Measurements from ENCODE around the gene BFSP2. TPM values are rescaled to one million over a fixed set of nuclear protein-coding genes. Genes with fewer than 3 reads are reported as not detected.

Gene BFSP2
- total and polyA plus RNA-seq, 10 donors, result 1.5 to 52.5 (median 3.1) TPM; not detected in 1

- Histone ChIP-seq H3K36me3 (no peaks in the 10 kb centered on the region), H3K4me3 (no peak overlapping the region), H3K9me3 (no peaks in the 10 kb centered on the region), H3K4me1 (peaks cover 0 to 8% (median 5%) of the 10 kb centered on the region in 6 donors), H3K27me3 (replicated peaks in 1 of 7) (peaks cover 0 to 19% (median 0%) of the 10 kb centered on the region in 7 donors), H3K27ac (no peak overlapping the region)
- 66 to 90% (median 81%) methylated on average over 3 of the region's 3 CpGs for WGBS, 5 donors
- DNase-seq, result no peak
- intact Hi-C loops (cut with DNase I; ENCODE audit: low total_unique reads), result no loop called here
- TF ChIP-seq POLR2A (IDR thresholded peaks at IDR 0.05) (no peak), CTCF (IDR thresholded peaks at IDR 0.05 in 8 of 11, conservative IDR thresholded peaks at IDR 0.05 in 3 of 11) (no peak), POLR2AphosphoS5 (IDR thresholded peaks at IDR 0.05) (no peak)
Observed at GRCh38 chr3:133425898-133426297, 26.0 kb downstream of the BFSP2 start.

GRCh38 chr3:133426721-133427120 lies 26.9 kb downstream of the BFSP2 start:
- 41 to 71% (median 61%) methylated on average over 2 of the region's 2 CpGs for WGBS, 5 donors
- intact Hi-C loops (cut with DNase I; ENCODE audit: low total_unique reads), result no loop called here
- no peaks in the 10 kb centered on the region for H3K36me3 ChIP-seq
- H3K27ac ChIP-seq, result no peak overlapping the region
- H3K27me3 ChIP-seq (replicated peaks in 1 of 7), result peaks cover 0 to 19% (median 0%) of the 10 kb centered on the region in 7 donors
- no peaks in the 10 kb centered on the region for H3K9me3 ChIP-seq
- H3K4me1 ChIP-seq, result peaks cover 0 to 8% (median 5%) of the 10 kb centered on the region in 6 donors
- TF ChIP-seq POLR2AphosphoS5 (IDR thresholded peaks at IDR 0.05) (no peak), POLR2A (IDR thresholded peaks at IDR 0.05) (no peak), CTCF (IDR thresholded peaks at IDR 0.05 in 8 of 11, conservative IDR thresholded peaks at IDR 0.05 in 3 of 11) (no peak)
- no peak overlapping the region for H3K4me3 ChIP-seq
- no peak for DNase-seq

GRCh38 chr3:133428552-133428951 lies 28.7 kb downstream of the BFSP2 start:
- TF ChIP-seq POLR2A (IDR thresholded peaks at IDR 0.05), result no peak
- no peak for TF ChIP-seq POLR2AphosphoS5 (IDR thresholded peaks at IDR 0.05)
- no peak for TF ChIP-seq CTCF (IDR thresholded peaks at IDR 0.05 in 8 of 11, conservative IDR thresholded peaks at IDR 0.05 in 3 of 11)
- peaks cover 0 to 9% (median 0%) of the 10 kb centered on the region in 7 donors for H3K27me3 ChIP-seq (replicated peaks in 1 of 7)
- no peaks in the 10 kb centered on the region for H3K9me3 ChIP-seq
- peaks cover 0 to 4% (median 3%) of the 10 kb centered on the region in 6 donors for H3K4me1 ChIP-seq
- no peaks in the 10 kb centered on the region for H3K36me3 ChIP-seq
- intact Hi-C loops (cut with DNase I; ENCODE audit: low total_unique reads), result no loop called here
- no peak overlapping the region for H3K4me3 ChIP-seq
- 69 to 87% (median 86%) methylated on average over 12 of the region's 12 CpGs for WGBS, 5 donors
- no peak overlapping the region for H3K27ac ChIP-seq
- no peak for DNase-seq

- H3K27ac ChIP-seq, result no peak overlapping the region
- H3K27me3 ChIP-seq (replicated peaks in 1 of 7), result peaks cover 0 to 9% (median 0%) of the 10 kb centered on the region in 7 donors
- DNase-seq, result no peak
- intact Hi-C loops (cut with DNase I; ENCODE audit: low total_unique reads), result no loop called here
- H3K4me3 ChIP-seq, result no peak overlapping the region
- H3K36me3 ChIP-seq, result no peaks in the 10 kb centered on the region
- no peaks in the 10 kb centered on the region for H3K4me1 ChIP-seq
- TF ChIP-seq POLR2AphosphoS5 (IDR thresholded peaks at IDR 0.05), result no peak
- no peak for TF ChIP-seq CTCF (IDR thresholded peaks at IDR 0.05 in 8 of 11, conservative IDR thresholded peaks at IDR 0.05 in 3 of 11)
- TF ChIP-seq POLR2A (IDR thresholded peaks at IDR 0.05), result no peak
- no peaks in the 10 kb centered on the region for H3K9me3 ChIP-seq
Observed at GRCh38 chr3:133429063-133429462, 29.2 kb downstream of the BFSP2 start.
